Neural cell (in vitro differentiated cells): ENCODE data around the gene ADCY2. TPM values are rescaled to one million over a fixed set of nuclear protein-coding genes. Genes with fewer than 3 reads are reported as not detected.

ENCODE experiments used
- H2AFZ ChIP-seq: fragments of 200-600, 300-800 bp; sonication (generic), shearing (Covaris generic); 2 replicates; pipeline ENCODE4 v1.6.0; 2014; ENCODE audit warnings: low read depth, mild to moderate bottlenecking, antibody characterized with exemption, low read length, moderate library complexity
- H3F3A ChIP-seq: fragments of 200-600 bp; shearing (Covaris generic); 2 replicates; pipeline ENCODE4 v1.6.1; 2016; ENCODE audit warnings: mild to moderate bottlenecking, moderate library complexity, mixed read lengths, antibody characterized with exemption, low read length; ENCODE audit not compliant: insufficient read depth, poor library complexity, severe bottlenecking
- H3K27ac ChIP-seq: fragments of 200-600, 300-800 bp; sonication (generic), shearing (Covaris generic); 2 replicates; pipeline ENCODE4 v1.5.1; 2014; ENCODE audit warnings: mild to moderate bottlenecking, low read length, moderate library complexity
- H3K27me3 ChIP-seq: fragments of 300-800, 200-600 bp; sonication (generic), shearing (Covaris generic); 2 replicates; pipeline ENCODE4 v1.6.0; 2014; ENCODE audit warnings: mild to moderate bottlenecking, low read depth, low read length, moderate library complexity; ENCODE audit not compliant: insufficient read depth
- H3K36me3 ChIP-seq: fragments of 300-800, 200-600 bp; sonication (generic), shearing (Covaris generic); 2 replicates; pipeline ENCODE4 v1.5.1; 2014; ENCODE audit warnings: mild to moderate bottlenecking, antibody characterized with exemption, low read length, moderate library complexity; ENCODE audit not compliant: insufficient read depth
- H3K4me2 ChIP-seq: fragments of 300-800, 200-600 bp; sonication (generic), shearing (Covaris generic); 2 replicates; pipeline ENCODE4 v1.6.0; 2014; ENCODE audit warnings: mild to moderate bottlenecking, low read length
- H3K4me3 ChIP-seq: fragments of 300-800, 200-600 bp; sonication (generic), shearing (Covaris generic); 2 replicates; pipeline ENCODE4 v1.5.1; 2014; ENCODE audit warnings: mild to moderate bottlenecking, low read length, moderate library complexity
- H3K79me2 ChIP-seq: fragments of 200-600 bp; shearing (Covaris generic); replicated peaks from 2 replicates; pipeline ENCODE4 v1.6.0; 2014; ENCODE audit warnings: mild to moderate bottlenecking, low read length, moderate library complexity; ENCODE audit not compliant: insufficient read depth
- H3K9ac ChIP-seq: fragments of 300-800, 200-600 bp; sonication (generic), shearing (Covaris generic); 2 replicates; pipeline ENCODE4 v1.6.1; 2016; ENCODE audit warnings: mild to moderate bottlenecking, low read length, mixed read lengths
- H3K9me2 ChIP-seq: fragments of 200-600 bp; shearing (Covaris generic); 2 replicates; pipeline ENCODE4 v1.6.1; 2016; ENCODE audit warnings: mild to moderate bottlenecking, low read length, mixed read lengths; ENCODE audit not compliant: insufficient read depth
- H3K9me3 ChIP-seq: fragments of 200-600, 300-800 bp; sonication (generic), shearing (Covaris generic); 2 replicates; pipeline ENCODE4 v1.6.1; 2016; ENCODE audit warnings: mild to moderate bottlenecking, mixed run types, low read length, moderate library complexity, mixed read lengths
- H4K20me1 ChIP-seq: fragments of 200-600 bp; shearing (Covaris generic); 2 replicates; pipeline ENCODE4 v1.6.1; 2016; ENCODE audit warnings: mild to moderate bottlenecking, mixed run types; ENCODE audit not compliant: insufficient read depth
- EP300 ChIP-seq: fragments of 450-650 bp; conservative IDR thresholded peaks from 2 replicates; pipeline ENCODE4 v1.6.1; 2014; ENCODE audit warnings: antibody characterized with exemption, mild to moderate bottlenecking, moderate library complexity; ENCODE audit not compliant: poor library complexity, severe bottlenecking
- EZH2 ChIP-seq: fragments of 200-600, 300-800 bp; shearing (Covaris generic), sonication (generic); IDR thresholded peaks from 2 replicates; pipeline ENCODE4 v1.6.1; 2014; ENCODE audit warnings: antibody characterized with exemption, low read length, borderline replicate concordance, mild to moderate bottlenecking; ENCODE audit not compliant: insufficient read depth, poor library complexity, severe bottlenecking
- MXI1 ChIP-seq: fragments of 450-650 bp; conservative IDR thresholded peaks from 2 replicates; pipeline ENCODE4 v1.6.1; 2014; ENCODE audit warnings: antibody characterized with exemption, mild to moderate bottlenecking; ENCODE audit not compliant: poor library complexity, severe bottlenecking
- POLR2AphosphoS5 ChIP-seq: IDR thresholded peaks from 2 replicates; pipeline ENCODE4 v1.6.1; 2012
- RAD21 ChIP-seq: fragments of 450-650 bp; conservative IDR thresholded peaks from 2 replicates; pipeline ENCODE4 v1.6.1; 2014; ENCODE audit warnings: antibody characterized with exemption, mild to moderate bottlenecking, moderate library complexity
- SMC3 ChIP-seq: fragments of 450-650 bp; conservative IDR thresholded peaks from 2 replicates; pipeline ENCODE4 v1.6.1; 2014; ENCODE audit warnings: antibody characterized with exemption, mild to moderate bottlenecking, moderate library complexity; ENCODE audit not compliant: poor library complexity
- TAF1 ChIP-seq: IDR thresholded peaks from 2 replicates; pipeline ENCODE4 v1.6.1; 2012; ENCODE audit warnings: low read depth
- polyA plus RNA-seq: library from polyadenylated mRNA; depleted of rRNA; stranded (reverse); fragments of >200 nt; gene quantifications from 2 replicates; pipeline ENCODE4 v1.2.3, GENCODE V29; 2014
- TF ChIP-seq, protein P1 (sequence below): IDR thresholded peaks from 2 replicates; pipeline ENCODE4 v1.6.1; 2012; ENCODE audit warnings: borderline replicate concordance
- TF ChIP-seq, protein P2 (sequence below): fragments of 450-650 bp; IDR thresholded peaks from 2 replicates; pipeline ENCODE4 v1.5.1; 2014; ENCODE audit warnings: antibody characterized with exemption, mild to moderate bottlenecking, moderate library complexity; ENCODE audit not compliant: poor library complexity, severe bottlenecking

ADCY2 gene
- polyA plus RNA-seq, 1 donor from 2014 or later, result 1.9 TPM

DNA sequence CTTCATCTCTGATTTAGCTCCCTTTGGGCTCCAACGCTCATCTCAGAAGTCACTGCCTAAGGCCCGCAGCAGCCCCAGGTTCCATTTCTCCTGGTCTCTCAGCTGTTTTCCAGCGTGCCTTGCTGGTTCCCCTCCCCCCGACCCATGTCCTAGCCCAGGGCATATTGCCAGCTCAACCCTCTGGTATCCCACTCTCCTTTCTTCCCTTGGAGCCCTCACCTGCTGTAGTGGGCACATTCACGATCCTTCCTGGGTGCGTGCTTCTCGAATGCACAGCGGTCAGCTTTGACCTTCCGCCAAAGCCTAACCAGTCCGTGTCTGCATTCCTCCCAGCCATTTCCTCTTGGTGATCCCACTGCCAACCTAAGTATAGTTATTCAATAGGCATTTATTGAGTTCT lies 418.9 kb downstream of the ADCY2 start:
- no peak overlapping the region for H3K4me2 ChIP-seq
- H3K27ac ChIP-seq, result no peak overlapping the region
- no peaks in the 10 kb centered on the region for H3F3A ChIP-seq
- H4K20me1 ChIP-seq, result no peaks in the 10 kb centered on the region
- H3K9me3 ChIP-seq, result no peaks in the 10 kb centered on the region
- no peaks in the 10 kb centered on the region for H3K79me2 ChIP-seq
- H3K9me2 ChIP-seq, result no peaks in the 10 kb centered on the region
- no peaks in the 10 kb centered on the region for H3K36me3 ChIP-seq
- no peak overlapping the region for H3K9ac ChIP-seq
- TF ChIP-seq MXI1 (no peak), EZH2 (no peak), POLR2AphosphoS5 (no peak), RAD21 (no peak), TAF1 (no peak), EP300 (no peak), SMC3 (no peak)
- TF ChIP-seq, protein P1, sequence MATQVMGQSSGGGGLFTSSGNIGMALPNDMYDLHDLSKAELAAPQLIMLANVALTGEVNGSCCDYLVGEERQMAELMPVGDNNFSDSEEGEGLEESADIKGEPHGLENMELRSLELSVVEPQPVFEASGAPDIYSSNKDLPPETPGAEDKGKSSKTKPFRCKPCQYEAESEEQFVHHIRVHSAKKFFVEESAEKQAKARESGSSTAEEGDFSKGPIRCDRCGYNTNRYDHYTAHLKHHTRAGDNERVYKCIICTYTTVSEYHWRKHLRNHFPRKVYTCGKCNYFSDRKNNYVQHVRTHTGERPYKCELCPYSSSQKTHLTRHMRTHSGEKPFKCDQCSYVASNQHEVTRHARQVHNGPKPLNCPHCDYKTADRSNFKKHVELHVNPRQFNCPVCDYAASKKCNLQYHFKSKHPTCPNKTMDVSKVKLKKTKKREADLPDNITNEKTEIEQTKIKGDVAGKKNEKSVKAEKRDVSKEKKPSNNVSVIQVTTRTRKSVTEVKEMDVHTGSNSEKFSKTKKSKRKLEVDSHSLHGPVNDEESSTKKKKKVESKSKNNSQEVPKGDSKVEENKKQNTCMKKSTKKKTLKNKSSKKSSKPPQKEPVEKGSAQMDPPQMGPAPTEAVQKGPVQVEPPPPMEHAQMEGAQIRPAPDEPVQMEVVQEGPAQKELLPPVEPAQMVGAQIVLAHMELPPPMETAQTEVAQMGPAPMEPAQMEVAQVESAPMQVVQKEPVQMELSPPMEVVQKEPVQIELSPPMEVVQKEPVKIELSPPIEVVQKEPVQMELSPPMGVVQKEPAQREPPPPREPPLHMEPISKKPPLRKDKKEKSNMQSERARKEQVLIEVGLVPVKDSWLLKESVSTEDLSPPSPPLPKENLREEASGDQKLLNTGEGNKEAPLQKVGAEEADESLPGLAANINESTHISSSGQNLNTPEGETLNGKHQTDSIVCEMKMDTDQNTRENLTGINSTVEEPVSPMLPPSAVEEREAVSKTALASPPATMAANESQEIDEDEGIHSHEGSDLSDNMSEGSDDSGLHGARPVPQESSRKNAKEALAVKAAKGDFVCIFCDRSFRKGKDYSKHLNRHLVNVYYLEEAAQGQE, result no peak
- TF ChIP-seq, protein P2, sequence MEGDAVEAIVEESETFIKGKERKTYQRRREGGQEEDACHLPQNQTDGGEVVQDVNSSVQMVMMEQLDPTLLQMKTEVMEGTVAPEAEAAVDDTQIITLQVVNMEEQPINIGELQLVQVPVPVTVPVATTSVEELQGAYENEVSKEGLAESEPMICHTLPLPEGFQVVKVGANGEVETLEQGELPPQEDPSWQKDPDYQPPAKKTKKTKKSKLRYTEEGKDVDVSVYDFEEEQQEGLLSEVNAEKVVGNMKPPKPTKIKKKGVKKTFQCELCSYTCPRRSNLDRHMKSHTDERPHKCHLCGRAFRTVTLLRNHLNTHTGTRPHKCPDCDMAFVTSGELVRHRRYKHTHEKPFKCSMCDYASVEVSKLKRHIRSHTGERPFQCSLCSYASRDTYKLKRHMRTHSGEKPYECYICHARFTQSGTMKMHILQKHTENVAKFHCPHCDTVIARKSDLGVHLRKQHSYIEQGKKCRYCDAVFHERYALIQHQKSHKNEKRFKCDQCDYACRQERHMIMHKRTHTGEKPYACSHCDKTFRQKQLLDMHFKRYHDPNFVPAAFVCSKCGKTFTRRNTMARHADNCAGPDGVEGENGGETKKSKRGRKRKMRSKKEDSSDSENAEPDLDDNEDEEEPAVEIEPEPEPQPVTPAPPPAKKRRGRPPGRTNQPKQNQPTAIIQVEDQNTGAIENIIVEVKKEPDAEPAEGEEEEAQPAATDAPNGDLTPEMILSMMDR, result no peak
- no peak overlapping the region for H3K4me3 ChIP-seq
- H2AFZ ChIP-seq, result no peak overlapping the region
- no peaks in the 10 kb centered on the region for H3K27me3 ChIP-seq

DNA sequence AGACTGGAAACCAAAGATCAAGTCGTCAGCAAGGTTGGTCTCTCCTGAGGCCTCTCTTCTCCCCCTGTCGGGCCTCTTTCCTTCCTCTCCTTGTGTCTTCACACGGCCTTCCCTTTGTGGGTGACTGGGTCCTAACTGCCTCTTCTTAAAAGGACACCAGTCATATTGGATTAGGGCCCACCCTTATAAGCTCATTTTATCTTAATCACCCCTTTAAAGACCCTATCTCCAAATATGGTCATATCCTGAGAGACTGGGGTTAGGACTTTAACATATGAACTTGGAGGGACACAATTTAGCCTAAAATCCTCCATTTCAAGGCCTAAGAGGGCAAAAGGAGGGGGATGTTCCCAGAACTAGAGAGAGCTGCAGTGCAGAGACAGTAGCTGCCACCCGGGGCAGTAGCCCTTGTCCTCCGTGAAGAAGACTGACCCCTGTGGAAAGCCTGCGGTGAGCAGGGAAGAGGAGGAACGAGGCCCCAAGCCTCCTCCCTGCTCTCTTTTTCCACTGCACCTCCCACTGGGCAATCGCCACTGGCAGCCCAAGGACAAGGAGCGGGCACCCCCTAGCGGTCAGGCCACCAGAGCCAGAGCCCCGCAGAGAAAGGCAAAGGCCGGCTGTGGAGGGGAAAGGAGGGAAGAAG lies 420.1 kb downstream of the ADCY2 start:
- Histone ChIP-seq H3K27me3 (no peaks in the 10 kb centered on the region), H3K4me3 (no peak overlapping the region), H3K79me2 (no peaks in the 10 kb centered on the region), H3K9ac (no peak overlapping the region), H4K20me1 (no peaks in the 10 kb centered on the region), H3K36me3 (no peaks in the 10 kb centered on the region), H3K27ac (no peak overlapping the region), H3K9me3 (no peaks in the 10 kb centered on the region), H3K9me2 (no peaks in the 10 kb centered on the region), H2AFZ (no peak overlapping the region), H3K4me2 (no peak overlapping the region), H3F3A (no peaks in the 10 kb centered on the region)
- TF ChIP-seq EP300 (no peak), TAF1 (no peak), SMC3 (no peak), POLR2AphosphoS5 (no peak), EZH2 (no peak), RAD21 (peak; percentile 41), MXI1 (no peak)
- TF ChIP-seq, protein P2, result peak; percentile 47
- TF ChIP-seq, protein P1, result no peak
